HG03575 (cell line): ENCODE data around the gene PRR36.
"Not testable (repeated sequence)": the region's sequence is repeated elsewhere in the genome, so short reads cannot be mapped to it uniquely, and the experiment has no call there.

ENCODE experiments used
- ATAC-seq: cut with Tn5 transposase; IDR thresholded peaks from one replicate; pipeline ENCODE4 v1.9.1; 2021; ENCODE audit not compliant: unreplicated experiment, insufficient number of reproducible peaks, low FRiP score; ENCODE audit errors: extremely low read depth

PRR36 gene

DNA sequence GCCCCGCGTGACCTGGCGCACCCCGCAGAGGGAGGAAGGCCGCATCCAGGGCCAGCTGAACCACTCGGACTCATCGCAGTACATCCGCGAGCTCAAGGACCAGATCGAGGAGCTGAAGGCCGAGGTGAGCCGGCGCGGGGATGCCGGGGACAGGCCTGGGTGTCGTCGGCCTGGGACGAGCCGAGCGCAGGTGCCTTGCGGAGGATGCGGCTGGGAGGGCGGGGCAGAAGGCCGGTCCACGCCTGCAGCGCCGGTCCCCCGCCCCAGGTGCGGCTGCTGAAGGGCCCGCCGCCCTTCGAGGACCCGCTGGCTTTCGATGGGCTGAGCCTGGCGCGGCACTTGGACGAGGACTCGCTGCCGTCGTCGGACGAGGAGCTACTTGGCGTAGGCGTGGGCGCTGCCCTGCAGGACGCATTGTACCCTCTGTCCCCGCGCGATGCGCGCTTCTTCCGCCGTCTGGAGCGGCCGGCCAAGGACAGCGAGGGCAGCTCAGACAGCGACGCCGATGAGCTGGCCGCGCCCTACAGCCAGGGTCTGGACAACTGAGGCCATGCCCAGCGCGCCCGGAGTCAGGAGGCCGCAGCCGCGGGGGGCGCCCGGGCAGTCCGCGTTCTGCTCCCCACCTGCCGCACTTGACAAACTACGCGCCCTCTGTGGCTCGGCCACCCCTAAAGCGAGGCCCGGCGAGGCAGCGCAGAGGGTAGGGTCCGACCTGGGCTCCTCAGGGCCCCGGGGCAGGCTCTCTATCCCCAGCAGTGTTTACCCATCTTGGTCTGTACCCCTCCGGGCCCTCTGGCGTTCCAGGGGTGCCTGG lies 10.8 kb downstream of the PRR36 start:
- no peak for ATAC-seq

DNA sequence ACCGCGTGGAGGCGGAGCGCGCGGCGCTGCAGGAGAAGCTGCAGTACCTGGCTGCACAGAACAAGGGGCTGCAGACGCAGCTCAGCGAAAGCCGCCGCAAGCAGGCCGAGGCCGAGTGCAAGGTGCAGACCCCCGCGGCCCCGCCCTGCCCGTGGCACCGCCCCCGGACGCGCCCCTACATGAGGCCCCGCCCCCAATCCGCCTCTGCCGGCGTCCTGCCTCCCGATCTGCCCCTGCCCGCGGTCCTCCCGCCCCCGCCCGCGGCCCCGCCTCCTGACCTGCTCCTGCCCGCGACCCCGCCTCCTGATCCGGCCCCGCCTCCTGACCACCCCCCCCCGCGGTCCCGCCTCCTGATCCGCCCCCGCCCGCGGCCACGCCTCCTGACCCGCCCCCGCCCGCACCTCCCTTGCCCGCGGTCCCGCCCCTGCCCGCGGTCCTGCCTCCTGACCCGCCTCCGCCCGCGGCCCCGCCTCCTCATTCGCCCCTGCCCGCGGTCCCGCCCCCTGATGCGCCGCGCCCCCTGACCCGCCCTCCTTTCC lies 11.7 kb downstream of the PRR36 start:
- no peak for ATAC-seq

DNA sequence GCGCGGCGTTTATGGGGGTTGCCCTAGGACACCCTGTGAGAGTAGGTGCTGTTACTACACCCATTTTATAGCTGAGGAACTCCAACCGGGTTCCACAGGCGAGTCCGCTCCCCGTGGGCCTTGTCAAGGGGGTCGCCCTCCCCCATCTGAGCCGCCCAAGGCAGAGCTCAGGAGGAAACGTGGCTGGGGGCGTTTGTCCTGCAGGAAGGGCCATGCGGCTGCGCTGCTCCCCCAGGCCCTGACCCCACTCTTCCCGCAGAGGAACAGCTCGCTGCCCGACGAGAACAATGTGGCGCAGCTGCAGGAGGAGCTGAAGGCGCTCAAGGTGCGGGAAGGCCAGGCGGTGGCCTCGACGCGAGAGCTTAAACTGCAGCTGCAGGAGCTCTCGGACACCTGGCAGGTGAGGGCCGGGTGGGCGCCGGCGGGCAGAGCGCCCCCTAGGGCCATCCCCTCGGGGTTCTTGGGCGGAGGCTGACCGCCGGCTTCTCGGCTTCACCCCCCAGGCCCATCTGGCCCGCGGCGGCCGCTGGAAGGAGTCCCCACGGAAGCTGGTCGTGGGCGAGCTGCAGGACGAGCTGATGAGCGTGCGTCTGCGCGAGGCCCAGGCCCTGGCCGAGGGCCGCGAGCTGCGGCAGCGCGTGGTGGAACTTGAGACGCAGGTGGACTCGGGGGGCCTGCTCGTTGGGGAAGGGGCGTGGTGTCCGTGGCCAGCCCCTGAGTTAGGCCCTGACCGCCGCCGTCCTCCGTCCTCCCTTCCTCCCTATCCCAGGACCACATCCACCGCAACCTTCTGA lies 12.4 kb downstream of the PRR36 start:
- no peak for ATAC-seq

DNA sequence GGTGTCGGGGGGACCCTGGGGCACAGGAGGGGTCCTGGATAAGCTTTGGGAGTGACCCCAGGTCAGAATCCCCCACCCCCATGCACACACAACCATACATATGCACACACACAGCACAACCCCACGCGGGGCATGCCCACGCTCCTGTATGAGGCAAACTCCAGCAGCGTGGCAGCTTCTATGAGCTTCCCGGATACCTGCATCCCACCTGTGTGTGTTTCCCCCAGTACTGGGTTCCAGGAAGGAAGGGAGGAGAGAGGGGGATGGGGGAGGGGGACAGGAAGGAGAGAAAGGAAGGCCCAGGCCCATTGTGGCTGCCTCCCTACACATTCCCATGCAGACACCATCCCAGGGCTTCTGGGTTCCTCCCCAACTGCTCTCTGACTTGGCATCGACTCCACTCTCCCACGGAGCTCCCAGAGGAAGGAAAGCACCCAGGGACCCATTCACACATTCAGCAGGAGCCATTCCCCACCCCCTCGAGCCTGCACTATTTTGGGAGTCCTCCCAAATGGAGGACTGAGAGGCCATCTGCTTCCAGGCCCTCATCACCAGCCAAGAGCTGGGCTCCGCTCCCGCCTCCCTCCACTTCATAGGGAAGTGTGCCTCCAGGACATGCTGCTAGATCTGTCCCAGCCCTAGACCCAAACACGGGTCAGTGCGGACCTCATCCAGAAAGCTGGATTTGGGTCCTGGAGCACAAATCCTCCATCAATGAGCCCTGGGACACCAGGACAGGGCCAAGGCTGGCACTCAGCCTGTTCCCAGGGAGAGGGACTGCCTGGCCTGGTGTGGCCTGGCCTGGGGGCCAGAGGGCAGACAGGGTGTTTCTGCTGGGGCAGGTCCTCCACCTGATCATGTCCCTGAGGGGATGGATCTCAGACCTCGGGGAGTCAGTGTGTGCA lies 13.2 kb downstream of the PRR36 start:
- ATAC-seq, result no peak

DNA sequence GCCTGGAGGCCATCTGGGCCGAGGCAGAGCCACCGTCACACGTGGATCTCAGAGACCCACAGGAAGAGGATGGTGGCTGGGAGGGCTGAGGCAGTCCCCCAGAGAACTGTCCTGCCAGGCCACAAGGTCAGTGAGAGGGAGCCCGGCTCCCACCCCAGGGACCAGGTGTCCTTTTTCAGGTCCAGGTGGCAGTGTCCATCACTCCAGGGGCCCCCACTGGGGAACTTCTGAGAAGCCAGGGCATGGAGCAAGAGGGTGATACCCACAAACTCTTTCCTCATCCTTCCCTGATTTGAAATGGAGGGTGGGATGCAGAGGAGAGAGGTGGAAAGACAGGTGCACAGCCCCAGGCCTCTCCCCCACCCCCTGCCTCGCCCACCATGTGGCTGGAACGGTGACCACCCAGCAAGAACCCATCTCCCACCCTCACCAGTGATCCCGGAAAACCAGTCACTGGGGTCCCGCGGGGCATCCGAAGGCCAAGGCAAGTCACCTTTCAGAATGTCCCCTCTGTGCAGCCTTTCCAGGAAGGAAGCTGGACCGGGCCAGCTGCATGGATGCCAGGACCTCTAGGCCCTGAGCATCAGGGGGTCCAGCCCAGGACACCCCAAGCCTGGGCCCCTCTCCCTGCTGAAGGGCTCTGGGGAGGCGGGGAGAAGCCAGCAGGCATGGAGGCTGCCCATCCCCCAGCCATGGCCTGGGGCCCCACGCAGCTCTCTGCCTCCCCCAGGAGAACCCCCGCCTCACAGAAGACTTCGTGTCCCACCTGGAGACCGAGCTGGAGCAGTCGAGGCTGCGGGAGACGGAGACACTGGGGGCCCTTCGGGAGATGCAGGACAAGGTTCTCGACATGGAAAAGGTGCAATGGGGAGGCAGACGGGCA lies 14.1 kb downstream of the PRR36 start:
- no peak for ATAC-seq

DNA sequence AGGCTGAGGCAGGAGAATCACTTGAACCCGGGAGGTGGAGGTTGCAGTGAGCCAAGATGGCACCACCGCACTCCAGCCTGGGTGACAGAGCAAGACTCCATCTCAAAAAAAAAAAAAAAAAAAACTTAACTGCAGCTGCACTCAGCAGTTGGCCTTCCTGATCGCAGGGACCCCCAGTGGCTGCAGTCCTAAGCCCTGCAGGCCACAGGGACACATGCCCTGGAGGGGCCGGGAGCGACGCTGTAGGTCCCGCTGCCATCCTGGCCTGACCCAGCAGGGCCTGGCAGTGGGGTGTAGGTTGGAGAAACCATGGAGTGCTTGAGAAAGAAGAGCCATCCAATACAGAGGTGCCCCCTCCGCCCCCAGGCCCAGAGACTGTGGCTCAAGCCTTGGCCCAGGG lies 15.1 kb downstream of the PRR36 start:
- ATAC-seq, result not testable (repeated sequence)

DNA sequence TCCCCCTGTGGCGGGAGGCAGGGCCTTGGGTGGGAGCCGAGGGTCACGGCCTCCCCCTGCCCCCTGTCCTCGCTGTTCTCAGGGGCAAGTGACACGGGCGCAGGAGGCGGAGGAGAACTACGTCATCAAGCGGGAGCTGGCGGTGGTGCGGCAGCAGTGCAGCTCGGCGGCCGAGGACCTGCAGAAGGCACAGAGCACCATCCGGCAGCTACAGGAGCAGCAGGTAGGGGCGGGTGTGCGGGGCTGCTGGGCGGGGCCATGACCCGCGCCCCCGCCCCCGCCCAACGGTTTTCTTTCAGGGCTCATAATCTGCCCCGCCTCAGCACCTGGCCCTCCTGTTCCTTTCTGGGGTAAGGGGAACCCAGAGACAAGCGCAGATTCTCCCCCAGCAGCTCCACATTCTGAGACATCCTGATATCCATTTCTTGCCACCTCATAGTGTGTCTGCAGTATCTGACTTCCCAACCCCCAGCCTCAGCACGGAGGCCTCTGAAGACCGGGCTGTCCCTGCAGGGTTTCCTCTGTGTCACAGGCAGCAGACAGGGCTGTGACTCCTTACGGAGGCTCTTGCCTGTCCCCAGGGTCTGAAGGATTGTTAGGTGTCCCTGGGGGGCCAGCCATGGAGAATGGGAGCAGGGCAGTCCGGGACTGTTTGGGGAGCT lies 15.9 kb downstream of the PRR36 start:
- ATAC-seq, result no peak

DNA sequence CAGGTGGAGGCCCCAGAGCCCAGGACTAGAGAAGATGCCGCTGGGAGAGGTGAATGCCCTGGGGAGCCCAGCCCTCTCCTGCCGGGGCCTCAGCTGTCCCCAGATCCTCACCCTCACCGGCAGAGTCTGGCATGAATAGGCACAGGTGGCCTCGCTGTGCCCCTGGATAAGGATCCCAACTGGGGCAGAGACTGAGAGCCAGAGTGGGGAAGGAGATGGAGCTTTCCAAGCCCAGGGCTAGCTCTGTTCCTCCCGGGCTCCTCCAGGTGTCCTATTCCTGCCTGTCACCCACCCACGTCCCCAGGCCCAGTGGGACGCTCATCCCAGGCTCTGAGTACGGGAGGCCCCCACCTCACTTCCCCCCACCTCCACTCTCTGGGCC lies 16.5 kb downstream of the PRR36 start:
- ATAC-seq, result no peak

DNA sequence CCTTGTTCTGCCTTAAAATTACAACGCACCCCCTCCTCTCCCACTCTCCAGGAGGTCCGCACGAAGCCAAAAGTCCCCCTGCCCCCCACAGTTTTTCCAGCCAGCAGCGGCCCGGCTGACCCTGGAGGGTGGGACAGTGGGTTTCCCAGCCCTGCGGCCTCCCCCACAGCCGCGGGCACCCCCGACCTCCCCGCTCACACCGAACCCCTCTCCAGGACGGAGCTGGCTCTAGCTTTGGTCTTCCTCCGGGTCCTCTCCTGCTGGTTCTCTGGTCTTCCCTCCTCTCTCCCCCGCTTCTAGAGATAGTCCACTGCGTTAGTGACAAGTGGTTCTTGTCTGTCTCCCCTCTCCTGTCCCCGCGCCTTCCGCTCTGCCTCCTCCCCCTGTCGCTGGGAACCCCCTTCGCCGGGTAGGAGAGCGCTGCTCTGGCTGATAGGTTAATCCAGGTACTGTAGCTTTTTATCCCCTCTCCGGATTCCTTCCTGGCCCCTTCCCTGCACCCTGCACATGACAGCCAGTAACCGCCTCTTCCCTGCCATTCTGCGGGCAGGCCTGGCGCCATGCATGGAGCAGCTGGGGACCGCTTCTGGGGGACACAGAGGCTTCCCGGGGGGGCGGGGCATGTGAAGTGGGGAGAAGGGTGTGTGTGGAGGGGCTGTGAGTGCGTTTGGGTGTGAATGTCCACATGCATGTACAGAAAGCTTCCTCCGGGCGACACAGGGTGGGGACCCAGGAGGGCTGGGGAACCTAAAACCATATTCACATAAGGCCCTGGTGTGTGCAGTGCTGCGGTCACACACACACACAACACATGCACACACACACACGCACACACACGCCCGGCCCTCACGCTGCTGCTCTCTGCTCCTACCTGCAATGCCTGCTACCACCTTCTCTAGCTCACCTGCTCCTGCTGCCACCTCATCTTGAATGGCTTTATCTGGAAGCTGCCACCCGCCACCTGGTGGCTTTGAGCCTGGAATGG lies 17.2 kb downstream of the PRR36 start:
- no peak for ATAC-seq

DNA sequence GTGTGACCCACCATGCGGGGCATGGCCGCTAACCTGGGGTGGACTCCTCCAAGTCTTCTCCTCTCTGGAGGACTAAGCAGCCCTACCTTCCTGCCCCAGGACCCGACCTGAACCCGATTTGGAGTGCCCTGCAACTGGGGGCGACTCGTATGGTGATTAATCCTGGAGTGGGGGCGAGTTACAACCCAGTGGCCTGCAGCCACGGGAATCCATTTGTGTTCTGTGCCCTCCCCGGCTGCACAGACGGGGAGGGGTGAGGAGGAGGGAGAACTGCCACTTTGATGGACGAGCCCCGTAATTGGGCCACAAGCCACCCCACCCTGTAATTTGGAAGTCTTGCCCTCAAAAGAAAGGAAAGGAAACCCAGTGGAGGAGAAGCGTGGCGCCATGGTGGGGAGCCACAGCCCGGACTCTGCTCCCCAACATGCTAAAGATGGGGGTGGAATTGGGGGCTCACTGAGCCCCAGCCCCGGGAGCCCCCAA lies 18.0 kb downstream of the PRR36 start:
- ATAC-seq, result no peak

DNA sequence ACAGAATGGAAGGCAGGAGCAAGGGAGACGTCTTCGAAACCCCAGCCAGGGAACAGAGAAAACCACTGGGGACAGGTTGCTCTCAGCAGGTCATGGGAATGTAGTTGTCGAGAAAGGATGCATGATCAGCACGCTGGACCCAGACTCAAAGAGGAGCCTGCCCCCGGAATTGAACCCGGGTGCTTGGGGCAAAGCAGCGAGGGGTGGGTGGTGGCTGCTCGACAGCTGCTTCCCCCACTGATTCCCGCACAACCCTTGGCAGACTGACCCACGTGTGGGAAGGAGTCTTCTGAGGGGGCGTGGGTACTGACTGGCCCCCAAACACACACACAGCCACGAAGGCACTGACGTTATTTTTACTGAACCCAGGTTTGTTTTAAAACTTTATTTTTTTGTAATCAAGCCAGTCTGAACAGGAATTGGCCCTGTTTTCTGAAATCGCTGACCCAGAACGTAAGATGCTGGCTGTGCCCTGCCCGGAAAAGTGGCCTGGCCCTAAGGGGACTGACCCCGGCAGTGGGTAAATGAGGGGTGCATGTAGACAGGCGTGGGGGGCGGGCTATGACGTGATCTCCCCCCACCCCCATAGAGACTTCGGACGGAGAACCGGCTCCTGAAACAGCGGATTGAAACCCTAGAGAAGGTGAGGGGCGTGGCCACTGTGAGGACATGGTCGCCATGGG lies 18.6 kb downstream of the PRR36 start:
- no peak for ATAC-seq

DNA sequence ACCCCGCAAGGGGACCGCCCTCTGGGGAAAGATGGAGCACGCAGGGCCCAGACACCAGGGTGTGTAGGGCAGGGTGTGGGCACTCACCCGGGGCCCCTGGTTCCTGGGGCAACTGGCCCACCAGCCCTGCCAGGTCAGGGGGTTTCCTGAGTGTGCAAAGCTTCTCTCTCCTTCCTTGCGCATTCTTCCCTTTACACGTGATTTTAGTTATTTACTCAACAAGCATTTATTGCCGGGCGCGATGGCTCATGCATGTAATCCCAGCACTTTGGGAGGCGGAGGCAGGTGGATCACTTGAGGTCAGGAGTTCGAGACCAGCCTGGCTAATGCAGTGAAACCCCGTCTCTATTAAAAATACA lies 20.4 kb downstream of the PRR36 start:
- ATAC-seq, result no peak

DNA sequence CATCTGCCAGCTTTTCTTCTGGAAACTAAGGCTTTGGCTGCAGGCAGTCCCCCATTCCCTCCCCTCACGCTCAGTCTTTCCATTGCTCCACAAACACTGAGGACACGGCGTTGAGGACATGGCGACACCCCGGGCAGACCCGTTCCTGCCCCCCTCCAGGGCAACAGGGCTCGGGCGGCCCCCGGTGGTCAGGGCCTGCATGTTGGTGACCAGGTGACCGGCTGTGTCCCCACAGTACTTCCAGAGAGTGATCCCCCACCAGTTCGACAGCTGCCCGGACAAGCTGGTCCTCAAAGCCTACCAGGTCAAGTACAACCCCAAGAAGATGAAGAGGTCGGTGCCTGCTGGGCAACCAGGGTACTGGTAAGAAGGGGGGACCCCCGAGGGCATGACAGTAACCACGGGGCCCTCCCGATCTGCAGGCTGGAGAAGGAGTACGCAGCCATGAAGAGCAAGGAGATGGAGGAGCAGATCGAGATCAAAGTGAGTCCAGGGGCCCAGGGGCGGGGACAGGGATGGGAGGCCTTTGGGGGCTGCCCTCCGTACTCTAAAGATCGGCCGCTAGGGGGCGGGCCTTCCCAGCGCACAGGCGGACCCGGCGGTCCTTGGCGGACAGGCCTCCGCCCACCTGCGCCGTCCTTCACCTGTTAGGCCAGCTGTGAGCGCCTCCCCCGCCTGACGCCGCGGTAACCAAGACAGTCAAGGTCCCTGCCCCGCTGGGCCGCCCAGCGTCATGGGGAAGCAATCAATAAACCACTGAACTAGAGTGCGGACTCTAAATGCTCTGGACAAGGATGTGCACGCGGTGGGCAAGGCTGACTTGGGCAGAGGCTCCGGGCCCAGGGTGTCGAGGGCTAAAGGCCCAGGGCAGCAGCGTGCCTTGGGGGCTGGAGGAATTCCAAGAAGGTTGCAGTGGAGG lies 21.1 kb downstream of the PRR36 start:
- ATAC-seq, result no peak

DNA sequence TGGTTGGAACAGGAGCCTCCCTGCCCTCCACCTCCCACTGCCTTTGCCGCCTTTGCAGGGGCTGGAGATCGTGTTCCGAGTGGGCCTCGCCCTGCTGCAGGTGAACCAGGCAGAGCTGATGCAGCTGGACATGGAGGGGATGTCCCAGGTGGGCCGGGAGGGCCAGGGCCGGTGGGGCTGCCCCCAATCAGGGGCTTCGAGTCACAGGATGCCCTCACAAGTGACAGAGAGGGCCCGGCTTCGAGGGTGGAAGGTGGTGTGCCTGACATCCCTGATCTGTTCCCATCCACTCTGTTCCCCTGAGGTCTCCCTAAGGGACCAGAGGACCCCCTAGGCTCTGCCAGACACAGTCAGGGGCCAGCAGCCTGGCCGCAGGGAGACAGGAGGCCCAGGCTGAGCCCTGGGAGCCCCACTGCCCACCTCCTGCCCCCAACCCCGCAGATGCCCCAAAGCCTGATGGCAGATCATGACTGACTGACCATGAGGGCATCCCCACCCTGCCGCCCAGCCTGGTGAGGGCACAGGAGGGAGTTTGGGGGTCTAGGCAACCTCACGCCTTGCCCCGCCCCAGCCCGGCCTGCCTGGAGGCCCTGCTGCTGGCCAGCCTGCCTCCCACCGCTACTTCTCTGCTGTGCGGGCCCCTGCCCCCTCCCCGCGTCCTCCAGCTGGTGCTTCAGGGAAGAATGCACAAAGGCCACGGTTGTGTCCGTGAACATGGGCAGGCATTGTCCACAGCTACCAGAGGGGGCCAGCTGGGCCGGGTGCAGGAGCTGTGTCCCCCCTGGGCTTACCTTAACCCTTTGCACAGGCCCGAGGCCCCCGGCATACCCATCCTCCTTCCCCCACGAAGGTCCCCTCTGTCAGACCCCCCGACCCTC lies 22.3 kb downstream of the PRR36 start:
- no peak for ATAC-seq
